ENCODE measurements around the gene WDR37.

Gene WDR37

GRCh38 chr10:1107004-1107403 lies 50.8 kb downstream of the WDR37 start (continued):
- no peak for TF ChIP-seq PRDM10 (tag by site-specific recombination; IDR thresholded peaks at IDR 0.05)
- no peak for TF ChIP-seq ZNF157 (tag by site-specific recombination; IDR thresholded peaks at IDR 0.05)
- no peak for TF ChIP-seq REPIN1 (tag by site-specific recombination; IDR thresholded peaks at IDR 0.05; ENCODE audit: low read depth)

GRCh38 chr10:1107679-1108078 lies 51.5 kb downstream of the WDR37 start:
- H3K27ac ChIP-seq (ENCODE audit: extremely low read depth, low read depth, low read length), result no peak overlapping the region
- H3K36me3 ChIP-seq (ENCODE audit: control insufficient read depth in 2 of 2, insufficient read depth in 1 of 2, low read length in 2 of 2), result peaks cover 11 to 79% of the 10 kb centered on the region in 2 experiments; a peak in 2 of 3 replicates
- ChIA-PET POLR2A (no interaction called here), CTCF (interaction anchor here (0.6 to 1.0 kb wide), 2 partner anchors 35 to 244 kb away, joined by 4 to 5 read pairs; no protein-coding TSS in a partner anchor)
- TF ChIP-seq KLF9 (tag by site-specific recombination; IDR thresholded peaks at IDR 0.05; ENCODE audit: low read depth), result 0 out of 2 replicates have a peak, but pooled peaks have one; percentile 37
- TF ChIP-seq INSM2 (tag by site-specific recombination; IDR thresholded peaks at IDR 0.05), result no peak
- no peaks in the 10 kb centered on the region for H3K9me3 ChIP-seq (ENCODE audit: control insufficient read depth, insufficient read depth, low read depth, low read length)
- H3K4me1 ChIP-seq (ENCODE audit: control insufficient read depth, insufficient read depth, low read length), result no peaks in the 10 kb centered on the region
- H3K4me3 ChIP-seq (ENCODE audit: low read depth, low read length), result no peak overlapping the region

- H3K4me3 ChIP-seq (ENCODE audit: low read depth, low read length), result no peak overlapping the region
- peaks cover 16 to 73% of the 10 kb centered on the region in 2 experiments; a peak in 2 of 3 replicates for H3K36me3 ChIP-seq (ENCODE audit: control insufficient read depth in 2 of 2, insufficient read depth in 1 of 2, low read length in 2 of 2)
- no peaks in the 10 kb centered on the region for H3K9me3 ChIP-seq (ENCODE audit: control insufficient read depth, insufficient read depth, low read depth, low read length)
- CTCF ChIA-PET, result interaction anchor here (0.5 to 2.1 kb wide), 27 partner anchors 13 to 1933 kb away, joined by 3 to 10 read pairs (median 3); no protein-coding TSS in a partner anchor
- no peak overlapping the region for H3K27ac ChIP-seq (ENCODE audit: extremely low read depth, low read depth, low read length)
- H3K4me1 ChIP-seq (ENCODE audit: control insufficient read depth, insufficient read depth, low read length), result no peaks in the 10 kb centered on the region
- peak; percentile 74 for TF ChIP-seq ZNF654 (tag by site-specific recombination; IDR thresholded peaks at IDR 0.05; ENCODE audit: low read depth)
- no peak for TF ChIP-seq ZNF16 (tag by site-specific recombination; IDR thresholded peaks at IDR 0.05; ENCODE audit: low read depth)
- POLR2A ChIA-PET, result interaction anchor here (0.6 kb wide), 1 partner anchor 134 kb away, joined by 3 read pairs; no protein-coding TSS in a partner anchor
These were observed 53.8 kb downstream of the WDR37 start for GRCh38 chr10:1109795-1110673.

GRCh38 chr10:1110674-1111119 lies 54.5 kb downstream of the WDR37 start:
- ChIA-PET POLR2A (no interaction called here), CTCF (interaction anchor here (0.5 to 2.1 kb wide), 23 partner anchors 14 to 1932 kb away, joined by 3 to 10 read pairs (median 3); no protein-coding TSS in a partner anchor)
- H3K4me1 ChIP-seq (ENCODE audit: control insufficient read depth, insufficient read depth, low read length), result no peaks in the 10 kb centered on the region
- TF ChIP-seq ZNF707 (tag by site-specific recombination; IDR thresholded peaks at IDR 0.05) (no peak), ZNF148 (tag by site-specific recombination; IDR thresholded peaks at IDR 0.05; ENCODE audit: borderline replicate concordance) (no peak), ATF2 (tag by site-specific recombination; IDR thresholded peaks at IDR 0.05; ENCODE audit: low read depth) (no peak), ZNF423 (tag by site-specific recombination; IDR thresholded peaks at IDR 0.05) (no peak), ZNF223 (tag by site-specific recombination; IDR thresholded peaks at IDR 0.05) (no peak), ZBTB44 (tag by site-specific recombination; IDR thresholded peaks at IDR 0.05) (no peak)
- H3K4me3 ChIP-seq (ENCODE audit: low read depth, low read length), result no peak overlapping the region
- H3K36me3 ChIP-seq (ENCODE audit: control insufficient read depth in 2 of 2, insufficient read depth in 1 of 2, low read length in 2 of 2), result peaks cover 15 to 74% of the 10 kb centered on the region in 2 experiments; a peak in 2 of 3 replicates
- H3K27ac ChIP-seq (ENCODE audit: extremely low read depth, low read depth, low read length), result no peak overlapping the region
- H3K9me3 ChIP-seq (ENCODE audit: control insufficient read depth, insufficient read depth, low read depth, low read length), result no peaks in the 10 kb centered on the region

Data from HEK293 (cell line).